ENCODE measurements around the gene SYTL3. TPM values are rescaled to one million over a fixed set of nuclear protein-coding genes. Genes with fewer than 3 reads are reported as not detected.
A peak's percentile ranks its signal among the peaks of the same experiment; 100 is the strongest.

Gene SYTL3
- total and polyA plus RNA-seq, 3 donors from 2014 or later = 7.0 to 11.0 (median 10.2) TPM

- H3K4me3 ChIP-seq = no peak overlapping the region
- peaks cover 63% of the 10 kb centered on the region for H3K4me1 ChIP-seq
- intact Hi-C loops (cut with DNase I; ENCODE audit: low total_unique reads) = loop anchor here (10.0 kb wide), 1 partner anchor 106 kb away; no protein-coding TSS in a partner anchor
- no peaks in the 10 kb centered on the region for H3K36me3 ChIP-seq (ENCODE audit: low read depth, missing control alignments)
- peak overlapping the region; percentile 37 to 69 for H3K27ac ChIP-seq
- WGBS, 2 donors = 33 to 38% methylated on average over 9 of the region's 9 CpGs
- no peaks in the 10 kb centered on the region for H3K27me3 ChIP-seq
- no peaks in the 10 kb centered on the region for H3K9me3 ChIP-seq
- no peak for DNase-seq
- TF ChIP-seq CTCF (IDR thresholded peaks at IDR 0.05) (no peak), POLR2A (IDR thresholded peaks at IDR 0.05) (no peak)
Measured at GRCh38 chr6:158810155-158811095, 160.6 kb downstream of the SYTL3 start.

GRCh38 chr6:158812611-158813010 is 162.8 kb downstream of the SYTL3 start:
- no peak for DNase-seq
- TF ChIP-seq CTCF (IDR thresholded peaks at IDR 0.05) (no peak), POLR2A (IDR thresholded peaks at IDR 0.05) (no peak)
- Histone ChIP-seq H3K4me3 (no peak overlapping the region), H3K27ac (peak overlapping the region; percentile 56 to 96), H3K36me3 (ENCODE audit: low read depth, missing control alignments) (no peaks in the 10 kb centered on the region), H3K9me3 (no peaks in the 10 kb centered on the region), H3K4me1 (peaks cover 64% of the 10 kb centered on the region), H3K27me3 (no peaks in the 10 kb centered on the region)
- WGBS, 2 donors = 63 to 79% methylated on average over 5 of the region's 5 CpGs
- intact Hi-C loops (cut with DNase I; ENCODE audit: low total_unique reads) = loop anchor here (10.0 kb wide), 1 partner anchor 108 kb away; no protein-coding TSS in a partner anchor

- H3K9me3 ChIP-seq = no peaks in the 10 kb centered on the region
- TF ChIP-seq POLR2A (IDR thresholded peaks at IDR 0.05) (no peak), CTCF (IDR thresholded peaks at IDR 0.05) (no peak)
- H3K4me3 ChIP-seq = no peak overlapping the region
- WGBS, 2 donors = 63 to 69% methylated on average over 3 of the region's 3 CpGs
- H3K27ac ChIP-seq = peak overlapping the region; percentile 56 to 96
- H3K36me3 ChIP-seq (ENCODE audit: low read depth, missing control alignments) = no peaks in the 10 kb centered on the region
- intact Hi-C loops (cut with DNase I; ENCODE audit: low total_unique reads) = loop anchor here (10.0 kb wide), 1 partner anchor 108 kb away; no protein-coding TSS in a partner anchor
- H3K4me1 ChIP-seq = peaks cover 60% of the 10 kb centered on the region
- no peaks in the 10 kb centered on the region for H3K27me3 ChIP-seq
- DNase-seq = no peak
Measured at GRCh38 chr6:158813032-158813431, 163.2 kb downstream of the SYTL3 start.

Small RNA genes lying within 50 kb of the gene (microRNA-seq; reads per million reads assigned to microRNA genes)
- gene MIR3918 (ENCODE audit: borderline number of aligned reads in 2 of 2, borderline replicate concordance in 1 of 2) = 4.8 to 6.3 reads per million in 2 donors
- gene MIR7161 (ENCODE audit: borderline number of aligned reads in 2 of 2, borderline replicate concordance in 1 of 2) = 90.4 to 110 reads per million in 2 donors

Small RNA genes lying within 50 kb of the gene (small RNA-seq; reads per million reads assigned to genes)
- gene MIR3918 (0 reads per million in 2 donors), gene MIR7161 (0 reads per million in 2 donors)

Other genes with a start within 250 kb of the SYTL3 start
- gene TMEM181, start 90.0 kb upstream of the SYTL3 start, total RNA-seq = 10 to 100 TPM; 74.6 to 81.0 TPM
- gene TMEM181, start 90.0 kb upstream of the SYTL3 start, polyA plus RNA-seq (ENCODE audit: insufficient read depth, low read depth, low replicate concordance) = 41.4 TPM
- 100 to 1,000 TPM; 165 to 200 TPM for gene DYNLT1, start 5.3 kb upstream of the SYTL3 start, total RNA-seq
- gene DYNLT1, start 5.3 kb upstream of the SYTL3 start, polyA plus RNA-seq (ENCODE audit: insufficient read depth, low read depth, low replicate concordance) = 319 TPM
- gene EZR, start 169.3 kb downstream of the SYTL3 start, total RNA-seq = 100 to 1,000 TPM; 164 to 199 TPM
- 129 TPM for gene EZR, start 169.3 kb downstream of the SYTL3 start, polyA plus RNA-seq (ENCODE audit: insufficient read depth, low read depth, low replicate concordance)